Nephron progenitor cell (in vitro differentiated cells): ENCODE measurements around the gene SLF2.

Experiments
- DNase-seq: peaks from one replicate; pipeline ENCODE4 v3.0.0; 2021
- H3K27ac Mint-ChIP-seq: 2 replicates; pipeline ENCODE4 v1.8.0; 2021; ENCODE audit warnings: mild to moderate bottlenecking, moderate library complexity, mixed read lengths
- H3K27me3 Mint-ChIP-seq: 2 replicates; pipeline ENCODE4 v1.8.0; 2021; ENCODE audit warnings: mild to moderate bottlenecking, low read depth, mixed read lengths; ENCODE audit not compliant: poor library complexity
- H3K36me3 Mint-ChIP-seq: 2 replicates; pipeline ENCODE4 v1.8.0; 2021; ENCODE audit warnings: low read depth, mixed read lengths
- H3K4me1 Mint-ChIP-seq: 2 replicates; pipeline ENCODE4 v1.8.0; 2021; ENCODE audit warnings: mixed read lengths
- H3K4me3 Mint-ChIP-seq: 2 replicates; pipeline ENCODE4 v1.8.0; 2021; ENCODE audit warnings: mild to moderate bottlenecking, moderate library complexity, mixed read lengths
- H3K9me3 Mint-ChIP-seq: 2 replicates; pipeline ENCODE4 v1.8.0; 2021; ENCODE audit warnings: mild to moderate bottlenecking, moderate library complexity, mixed read lengths
- TF ChIP-seq, protein P1 (sequence below): fragments of 200-600 bp; sonication (generic); IDR thresholded peaks from 2 replicates; pipeline ENCODE4 v1.5.0; 2021; ENCODE audit warnings: antibody characterized with exemption

Gene SLF2

DNA sequence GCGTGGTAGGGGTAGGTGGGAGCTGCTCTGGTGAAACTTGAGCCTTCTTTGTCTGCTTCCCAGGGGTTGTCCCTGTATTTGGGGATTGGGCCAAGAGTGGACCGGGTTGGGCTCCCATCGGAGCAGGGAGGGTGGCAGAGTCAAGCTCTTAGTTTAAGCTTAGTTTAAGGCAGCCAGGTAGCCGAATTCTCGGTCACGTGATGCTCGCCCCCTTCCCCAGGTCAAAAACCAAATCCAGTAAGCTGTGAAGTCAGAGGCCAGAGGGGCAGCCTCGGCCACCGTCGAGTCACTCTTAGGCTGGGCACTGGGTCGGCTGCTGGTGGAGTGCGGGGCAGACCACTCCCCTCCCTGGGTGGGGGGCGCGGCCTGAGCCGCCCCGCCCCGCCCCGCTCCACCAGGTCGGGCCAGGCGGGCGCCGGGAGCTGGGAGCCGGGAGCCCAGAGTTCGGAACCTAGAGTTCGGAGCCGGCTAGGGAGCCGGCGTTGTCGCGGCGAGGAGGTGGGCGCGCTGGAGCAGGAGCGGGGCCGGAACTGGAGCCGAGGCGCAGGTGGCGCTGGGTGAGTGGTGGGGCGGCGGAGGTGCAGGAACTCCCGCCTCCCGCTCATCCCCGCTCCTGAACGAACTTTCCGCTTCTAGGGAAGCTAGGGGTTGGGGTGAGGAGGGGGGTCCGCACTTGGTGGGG, 84.1 kb downstream of the SLF2 start:
- H3K27me3 Mint-ChIP-seq, result peaks cover 3% of the 10 kb centered on the region
- peaks cover 13% of the 10 kb centered on the region for H3K36me3 Mint-ChIP-seq
- H3K9me3 Mint-ChIP-seq, result no peaks in the 10 kb centered on the region
- peak overlapping the region; percentile 22 for H3K27ac Mint-ChIP-seq
- TF ChIP-seq, protein P1, sequence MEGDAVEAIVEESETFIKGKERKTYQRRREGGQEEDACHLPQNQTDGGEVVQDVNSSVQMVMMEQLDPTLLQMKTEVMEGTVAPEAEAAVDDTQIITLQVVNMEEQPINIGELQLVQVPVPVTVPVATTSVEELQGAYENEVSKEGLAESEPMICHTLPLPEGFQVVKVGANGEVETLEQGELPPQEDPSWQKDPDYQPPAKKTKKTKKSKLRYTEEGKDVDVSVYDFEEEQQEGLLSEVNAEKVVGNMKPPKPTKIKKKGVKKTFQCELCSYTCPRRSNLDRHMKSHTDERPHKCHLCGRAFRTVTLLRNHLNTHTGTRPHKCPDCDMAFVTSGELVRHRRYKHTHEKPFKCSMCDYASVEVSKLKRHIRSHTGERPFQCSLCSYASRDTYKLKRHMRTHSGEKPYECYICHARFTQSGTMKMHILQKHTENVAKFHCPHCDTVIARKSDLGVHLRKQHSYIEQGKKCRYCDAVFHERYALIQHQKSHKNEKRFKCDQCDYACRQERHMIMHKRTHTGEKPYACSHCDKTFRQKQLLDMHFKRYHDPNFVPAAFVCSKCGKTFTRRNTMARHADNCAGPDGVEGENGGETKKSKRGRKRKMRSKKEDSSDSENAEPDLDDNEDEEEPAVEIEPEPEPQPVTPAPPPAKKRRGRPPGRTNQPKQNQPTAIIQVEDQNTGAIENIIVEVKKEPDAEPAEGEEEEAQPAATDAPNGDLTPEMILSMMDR, result no peak
- H3K4me1 Mint-ChIP-seq, result peaks cover 51% of the 10 kb centered on the region
- peak; percentile 62 for DNase-seq
- H3K4me3 Mint-ChIP-seq, result peak overlapping the region; percentile 88

DNA sequence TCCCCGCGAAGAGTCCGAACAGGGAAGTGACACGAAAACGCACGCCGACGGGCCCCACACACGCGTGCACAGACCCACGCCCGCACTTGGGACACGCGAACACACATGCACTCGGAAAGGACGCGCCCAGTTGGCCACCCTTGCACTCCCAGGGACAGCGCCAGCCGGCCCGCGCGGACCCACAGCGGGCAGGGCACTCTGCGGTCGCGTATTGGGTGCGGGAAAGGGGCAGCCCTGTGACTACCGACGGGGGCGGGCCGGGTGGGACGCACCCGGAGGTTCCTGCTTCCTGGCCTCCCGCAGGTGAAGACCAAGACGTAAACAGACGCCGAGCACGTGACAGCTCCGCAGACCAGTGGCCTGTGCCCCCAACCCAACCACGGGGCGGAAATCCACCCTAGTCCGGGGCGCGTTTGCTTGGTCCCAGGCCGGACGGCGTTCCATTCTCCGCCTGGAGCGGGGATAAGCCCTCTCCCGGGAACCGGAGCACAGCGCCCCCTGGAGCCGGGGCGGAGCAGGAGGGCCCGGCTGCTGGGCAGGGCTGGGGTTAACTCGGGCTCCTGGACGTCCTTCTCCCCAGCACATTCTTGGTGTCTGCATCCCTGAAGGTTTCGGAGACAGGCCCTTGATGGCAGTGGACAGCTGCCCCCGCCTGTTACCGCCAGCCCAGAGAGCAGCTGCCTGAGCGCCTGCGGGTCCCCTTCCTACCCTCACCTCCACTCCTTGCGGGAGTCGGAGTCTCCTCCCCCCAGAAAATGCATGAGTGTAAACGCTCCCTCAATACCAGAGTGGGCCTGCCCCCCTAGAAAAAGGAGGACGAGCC, 84.8 kb downstream of the SLF2 start:
- H3K9me3 Mint-ChIP-seq, result no peaks in the 10 kb centered on the region
- peaks cover 55% of the 10 kb centered on the region for H3K4me1 Mint-ChIP-seq
- DNase-seq, result peak; percentile 85
- TF ChIP-seq, protein P1, result peak; percentile 87
- peaks cover 3% of the 10 kb centered on the region for H3K27me3 Mint-ChIP-seq
- H3K36me3 Mint-ChIP-seq, result peaks cover 13% of the 10 kb centered on the region
- peak overlapping the region; percentile 97 for H3K27ac Mint-ChIP-seq
- peak overlapping the region; percentile 88 for H3K4me3 Mint-ChIP-seq

DNA sequence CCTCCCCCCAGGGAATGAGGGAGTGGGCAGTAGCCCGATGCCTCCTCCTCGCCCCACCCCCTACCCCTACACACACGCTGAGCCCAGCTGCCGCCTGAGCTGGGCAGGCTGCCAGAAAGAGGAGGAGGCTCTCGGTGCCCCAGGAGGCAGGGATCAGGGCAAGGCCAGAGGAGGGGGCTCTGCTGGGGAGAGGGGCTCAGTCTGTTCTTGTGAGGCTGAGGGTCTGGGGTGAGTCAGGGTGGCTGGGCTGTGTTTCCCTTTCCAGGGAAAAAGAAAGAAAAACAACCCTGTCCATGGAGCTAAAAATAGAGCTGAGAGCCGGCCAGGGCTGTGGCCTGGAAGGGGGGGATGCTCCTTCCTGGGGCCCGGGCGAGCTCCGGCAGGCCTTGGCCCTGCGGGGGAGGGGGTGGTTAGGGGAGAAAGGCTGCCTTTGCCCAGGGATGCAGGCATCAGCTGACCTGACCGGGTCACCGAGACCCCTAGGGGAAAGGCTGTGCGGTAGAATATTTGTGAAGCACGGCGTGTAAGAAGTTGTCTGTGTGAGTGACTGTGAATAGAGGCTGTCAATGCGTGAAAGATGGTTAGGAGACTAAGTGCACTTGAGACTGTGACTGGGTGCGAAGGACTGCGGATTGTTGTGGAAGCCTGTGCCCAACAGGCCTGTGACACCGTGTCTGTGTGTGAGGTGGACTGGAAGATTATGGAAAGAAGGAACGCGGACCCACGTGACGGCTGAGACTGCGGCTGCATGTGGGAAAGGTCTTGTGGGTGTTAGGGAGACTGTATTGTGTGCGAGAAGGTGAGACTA, 85.6 kb downstream of the SLF2 start:
- Mint-ChIP-seq H3K36me3 (peaks cover 15% of the 10 kb centered on the region), H3K27me3 (peaks cover 3% of the 10 kb centered on the region), H3K27ac (peak overlapping the region; percentile 97), H3K9me3 (no peaks in the 10 kb centered on the region), H3K4me1 (peaks cover 54% of the 10 kb centered on the region), H3K4me3 (peak overlapping the region; percentile 88)
- TF ChIP-seq, protein P1, result no peak
- peak; percentile 77 for DNase-seq

DNA sequence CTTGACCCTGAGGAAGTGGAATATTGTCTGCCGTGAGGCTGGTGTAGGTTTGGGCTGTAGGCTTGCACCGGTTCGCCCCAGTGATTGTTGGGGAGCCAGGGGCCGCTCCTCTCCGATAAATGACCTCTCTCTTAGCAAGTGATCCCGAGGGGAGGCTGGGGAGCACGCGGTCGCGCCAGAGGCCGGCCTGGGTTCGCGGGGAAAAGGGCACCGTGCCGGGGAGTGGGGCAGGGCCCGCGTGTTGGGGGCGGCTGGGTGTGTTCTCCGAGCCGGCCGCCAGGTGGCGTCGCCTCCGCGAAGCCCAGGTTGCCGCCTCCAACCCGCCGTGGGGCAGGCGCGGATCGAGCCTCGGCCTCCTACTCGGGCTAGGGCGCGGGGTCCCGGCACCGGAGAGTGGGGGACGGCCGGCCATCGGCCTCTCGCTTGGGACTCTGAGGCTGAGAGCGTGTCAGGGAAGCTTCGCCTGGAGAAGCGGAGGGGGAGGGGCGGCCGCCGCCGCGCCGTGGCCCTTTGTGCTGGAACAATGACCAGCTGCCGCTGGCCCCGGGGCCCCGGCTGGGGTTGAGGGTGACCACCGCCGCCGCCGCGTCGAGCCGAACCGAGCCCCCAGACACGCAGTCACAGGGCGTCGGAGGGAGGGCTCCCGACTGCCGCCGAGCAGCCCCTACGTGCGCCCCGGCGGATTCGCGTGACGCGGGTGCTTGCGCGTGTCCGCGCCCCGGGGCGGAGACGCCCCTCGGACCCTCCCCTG, 86.4 kb downstream of the SLF2 start:
- Mint-ChIP-seq H3K27me3 (peaks cover 3% of the 10 kb centered on the region), H3K4me3 (peak overlapping the region; percentile 88), H3K9me3 (no peaks in the 10 kb centered on the region), H3K4me1 (peaks cover 49% of the 10 kb centered on the region), H3K27ac (peak overlapping the region; percentile 97), H3K36me3 (peaks cover 16% of the 10 kb centered on the region)
- TF ChIP-seq, protein P1, result peak; percentile 93
- DNase-seq, result peak; percentile 84

DNA sequence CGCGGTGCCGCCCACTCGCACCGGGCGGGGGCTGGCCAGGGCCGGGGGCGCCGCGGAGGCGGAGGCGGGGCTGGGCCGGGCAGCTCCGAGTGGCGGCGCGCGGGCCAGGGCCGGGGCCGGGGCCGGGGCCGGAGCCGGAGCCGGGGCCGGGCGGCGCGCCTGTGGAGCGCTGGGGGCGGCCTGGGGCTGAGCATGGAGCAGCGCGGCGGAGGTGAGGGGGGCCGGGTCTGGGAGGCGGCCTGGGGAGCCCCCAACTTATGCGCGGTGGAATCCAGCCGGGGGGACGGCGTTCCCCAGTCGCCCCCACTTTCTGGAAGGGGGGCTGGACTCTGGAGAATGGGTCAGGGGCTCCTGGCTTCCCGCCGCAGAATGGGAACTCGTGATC, 87.0 kb downstream of the SLF2 start, which contains the start of gene LZTS2:
TSS of gene LZTS2 (plus strand) at position 67 of the 385 bp plus-strand sequence. CDS start 2,731 bp downstream, outside the sequence.
- peak; percentile 77 for DNase-seq
- Mint-ChIP-seq H3K4me3 (peak within 1 kb of the TSS; percentile 92), H3K27me3 (peaks cover 3% of the 10 kb centered on the region)

More for the DNA sequence above, 87.0 kb downstream of the SLF2 start, which contains the start of gene LZTS2:
- H3K27ac Mint-ChIP-seq, result peak within 1 kb of the TSS; percentile 97
- H3K36me3 Mint-ChIP-seq, result peaks cover 13% of the 10 kb centered on the region
- TF ChIP-seq, protein P1, result no peak
- H3K9me3 Mint-ChIP-seq, result no peaks in the 10 kb centered on the region
- H3K4me1 Mint-ChIP-seq, result peaks cover 44% of the 10 kb centered on the region
